Activated CD4-positive, alpha-beta memory T cell treated with anti-CD3 and anti-CD28 coated beads, Interleukin-2, amount 10 ng/mL, durations not matched to agents 7 days and 5 days (primary cell): ENCODE data around the gene BMP7. TPM values are rescaled to one million over a fixed set of nuclear protein-coding genes. Genes with fewer than 3 reads are reported as not detected.

Experiments used
- CTCF ChIA-PET: fragments of 350-600 bp; sonication (Branson Sonifier 250); formaldehyde crosslinking; loops from one replicate; lab custom pipeline; 2021; ENCODE audit warnings: antibody characterized with exemption, inconsistent platforms; lab: Charles Lee
- POLR2A ChIA-PET: fragments of 350-600 bp; sonication (Branson Sonifier 250); formaldehyde crosslinking; loops from one replicate; lab custom pipeline; 2021; ENCODE audit warnings: antibody characterized with exemption; lab: Charles Lee
- DNase-seq: peaks from one replicate; pipeline ENCODE4 v3.0.0-alpha.2; 2020
- H3K27ac Mint-ChIP-seq: one replicate; pipeline ENCODE4 v1.8.0; 2021; ENCODE audit warnings: mild to moderate bottlenecking, mixed read lengths
- H3K27me3 Mint-ChIP-seq: one replicate; pipeline ENCODE4 v1.8.0; 2021; ENCODE audit warnings: mixed read lengths
- H3K36me3 Mint-ChIP-seq: one replicate; pipeline ENCODE4 v1.8.0; 2021; ENCODE audit warnings: low read depth, mixed read lengths
- H3K4me1 Mint-ChIP-seq: one replicate; pipeline ENCODE4 v1.8.0; 2021; ENCODE audit warnings: mixed read lengths
- H3K4me3 Mint-ChIP-seq: one replicate; pipeline ENCODE4 v1.8.0; 2021; ENCODE audit warnings: mild to moderate bottlenecking, mixed read lengths
- H3K9me3 Mint-ChIP-seq: one replicate; pipeline ENCODE4 v1.8.0; 2021; ENCODE audit warnings: mixed read lengths
- total RNA-seq, 2 experiments: library from RNA; stranded (reverse); gene quantifications; one replicate each; pipeline ENCODE4 v1.2.3, GENCODE V29; 2021

Gene BMP7
- total RNA-seq, 2 experiments from 2014 or later, result not detected

GRCh38 chr20:57131601-57132391 lies 134.6 kb downstream of the BMP7 start:
- ChIA-PET POLR2A (no interaction called here), CTCF (no interaction called here)
- peaks cover 10% of the 10 kb centered on the region for H3K27me3 Mint-ChIP-seq
- H3K27ac Mint-ChIP-seq, result no peak overlapping the region
- no peaks in the 10 kb centered on the region for H3K36me3 Mint-ChIP-seq
- DNase-seq, result no peak
- peaks cover 3% of the 10 kb centered on the region for H3K4me1 Mint-ChIP-seq
- H3K9me3 Mint-ChIP-seq, result no peaks in the 10 kb centered on the region
- no peak overlapping the region for H3K4me3 Mint-ChIP-seq

DNA sequence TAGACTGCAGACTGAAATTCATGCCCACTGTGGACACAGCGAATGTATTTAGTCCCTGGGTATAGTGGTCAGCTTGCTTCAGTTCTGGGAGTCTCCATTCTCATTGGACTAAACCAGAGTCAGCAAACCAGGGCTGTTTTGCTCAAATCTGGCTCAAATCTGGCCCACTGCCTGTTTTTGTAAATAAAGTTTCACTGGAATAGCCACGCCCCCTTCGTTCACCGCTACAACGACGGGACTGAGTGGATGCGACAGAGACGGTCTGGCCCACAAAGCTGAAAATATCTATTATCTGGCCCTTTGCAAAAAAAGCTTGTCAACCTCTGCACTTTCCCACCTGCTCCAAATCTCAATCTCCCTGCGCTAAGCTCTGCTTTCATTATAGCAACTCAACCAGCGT lies 135.4 kb downstream of the BMP7 start:
- CTCF ChIA-PET, result no interaction called here
- POLR2A ChIA-PET, result no interaction called here
- no peak overlapping the region for H3K4me3 Mint-ChIP-seq

GRCh38 chr20:57130160-57130772 lies 136.2 kb downstream of the BMP7 start:
- H3K4me3 Mint-ChIP-seq, result no peak overlapping the region
- ChIA-PET POLR2A (no interaction called here), CTCF (no interaction called here)
- H3K4me1 Mint-ChIP-seq, result peaks cover 8% of the 10 kb centered on the region
- H3K9me3 Mint-ChIP-seq, result no peaks in the 10 kb centered on the region
- DNase-seq, result no peak
- no peak overlapping the region for H3K27ac Mint-ChIP-seq
- H3K36me3 Mint-ChIP-seq, result no peaks in the 10 kb centered on the region
- H3K27me3 Mint-ChIP-seq, result peaks cover 10% of the 10 kb centered on the region

More for the DNA sequence above, 135.4 kb downstream of the BMP7 start:
- Mint-ChIP-seq H3K4me1 (peaks cover 8% of the 10 kb centered on the region), H3K27me3 (peaks cover 10% of the 10 kb centered on the region), H3K36me3 (no peaks in the 10 kb centered on the region), H3K9me3 (no peaks in the 10 kb centered on the region), H3K27ac (no peak overlapping the region)
- DNase-seq, result no peak

DNA sequence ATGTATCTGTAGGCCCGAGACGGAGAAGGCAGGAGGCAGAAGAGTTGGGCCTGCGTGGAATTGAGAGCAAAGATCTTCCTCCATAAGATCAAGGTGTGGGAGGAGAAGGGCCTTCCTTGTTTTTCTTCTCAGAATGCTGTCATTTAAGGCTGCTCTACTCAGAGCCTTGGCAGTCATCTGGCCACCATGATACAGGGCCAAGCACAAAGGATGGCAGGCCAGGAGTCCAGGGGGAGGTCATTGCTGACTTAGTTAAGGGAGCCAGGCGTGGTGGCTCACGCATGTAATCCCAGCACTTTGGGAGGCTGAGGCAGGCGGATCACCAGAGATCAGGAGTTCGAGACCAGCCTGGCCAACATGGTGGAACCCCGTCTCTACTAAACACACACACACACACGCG lies 137.1 kb downstream of the BMP7 start:
- ChIA-PET CTCF (no interaction called here), POLR2A (no interaction called here)
- DNase-seq, result no peak
- Mint-ChIP-seq H3K4me1 (peaks cover 8% of the 10 kb centered on the region), H3K4me3 (no peak overlapping the region), H3K36me3 (no peaks in the 10 kb centered on the region), H3K9me3 (no peaks in the 10 kb centered on the region), H3K27me3 (peaks cover 10% of the 10 kb centered on the region), H3K27ac (no peak overlapping the region)

- peaks cover 7% of the 10 kb centered on the region for H3K27me3 Mint-ChIP-seq
- POLR2A ChIA-PET, result no interaction called here
These were observed 138.2 kb downstream of the BMP7 start for GRCh38 chr20:57128044-57128757.

DNA sequence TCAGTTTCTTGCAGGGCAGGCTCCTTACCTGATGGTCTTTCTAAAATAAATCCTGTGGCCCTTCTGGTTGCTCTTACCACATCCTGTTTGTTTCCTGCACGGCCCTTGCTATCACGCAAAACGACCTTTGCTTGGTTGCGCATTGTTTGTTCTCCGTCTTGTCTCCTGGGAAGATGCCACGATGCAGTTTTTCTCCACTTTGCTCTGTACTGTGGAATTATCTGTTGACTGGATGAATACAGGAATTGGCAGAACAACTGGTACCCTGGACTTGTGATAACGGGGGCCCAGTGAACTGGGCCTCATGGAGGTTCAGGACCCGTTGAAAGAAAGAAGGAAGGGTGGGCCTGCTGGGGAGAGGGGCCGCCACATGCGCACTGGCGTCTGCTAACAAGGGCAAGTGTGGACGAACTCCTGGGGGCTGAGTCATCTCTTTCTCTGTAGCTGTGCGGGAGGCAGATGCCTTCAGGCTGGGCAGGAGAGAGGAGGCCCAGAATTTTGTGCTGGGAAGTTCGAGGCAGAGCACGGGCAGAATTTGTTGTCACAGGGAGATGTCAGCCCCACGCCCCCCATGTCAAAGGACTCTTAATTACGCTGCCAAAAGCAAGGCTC lies 139.9 kb downstream of the BMP7 start:
- ChIA-PET POLR2A (no interaction called here), CTCF (no interaction called here)
- H3K9me3 Mint-ChIP-seq, result no peaks in the 10 kb centered on the region

More at GRCh38 chr20:57128044-57128757, 138.2 kb downstream of the BMP7 start:
- CTCF ChIA-PET, result no interaction called here
- H3K27ac Mint-ChIP-seq, result no peak overlapping the region
- no peak for DNase-seq
- H3K4me3 Mint-ChIP-seq, result no peak overlapping the region
- no peaks in the 10 kb centered on the region for H3K9me3 Mint-ChIP-seq
- H3K4me1 Mint-ChIP-seq, result peaks cover 8% of the 10 kb centered on the region
- no peaks in the 10 kb centered on the region for H3K36me3 Mint-ChIP-seq

GRCh38 chr20:57124800-57125517 lies 141.5 kb downstream of the BMP7 start:
- Mint-ChIP-seq H3K27ac (no peak overlapping the region), H3K4me1 (peaks cover 8% of the 10 kb centered on the region), H3K36me3 (no peaks in the 10 kb centered on the region), H3K4me3 (no peak overlapping the region), H3K27me3 (peaks cover 5% of the 10 kb centered on the region), H3K9me3 (no peaks in the 10 kb centered on the region)
- CTCF ChIA-PET, result no interaction called here
- DNase-seq, result no peak
- POLR2A ChIA-PET, result no interaction called here

More for the DNA sequence above, 139.9 kb downstream of the BMP7 start:
- H3K27me3 Mint-ChIP-seq, result peaks cover 5% of the 10 kb centered on the region
- no peaks in the 10 kb centered on the region for H3K36me3 Mint-ChIP-seq
- H3K27ac Mint-ChIP-seq, result no peak overlapping the region
- no peak for DNase-seq
- H3K4me3 Mint-ChIP-seq, result no peak overlapping the region
- peaks cover 8% of the 10 kb centered on the region for H3K4me1 Mint-ChIP-seq

DNA sequence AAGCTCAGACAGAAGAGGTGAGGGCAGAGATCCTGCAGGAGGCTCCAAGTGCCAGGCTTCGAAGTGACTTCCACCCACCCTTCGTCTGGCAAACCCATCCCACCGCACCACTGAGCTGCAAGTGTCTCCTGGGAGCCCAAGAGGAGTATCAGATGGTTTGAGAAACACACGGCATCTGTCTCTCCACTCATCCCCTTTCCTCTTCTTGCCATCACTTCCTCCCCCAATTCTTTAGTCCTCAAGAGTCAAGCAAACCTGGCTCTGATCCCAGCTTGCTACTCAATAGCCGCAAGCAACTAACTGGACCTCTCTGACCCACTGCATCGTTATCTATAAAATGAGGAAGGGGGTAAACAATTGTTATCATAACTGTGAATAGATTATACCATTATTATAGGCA lies 142.1 kb downstream of the BMP7 start:
- CTCF ChIA-PET, result no interaction called here
- Mint-ChIP-seq H3K9me3 (no peaks in the 10 kb centered on the region), H3K4me1 (peaks cover 8% of the 10 kb centered on the region), H3K27me3 (peaks cover 5% of the 10 kb centered on the region), H3K36me3 (no peaks in the 10 kb centered on the region), H3K4me3 (no peak overlapping the region), H3K27ac (no peak overlapping the region)
- POLR2A ChIA-PET, result no interaction called here
- no peak for DNase-seq

- Mint-ChIP-seq H3K27ac (no peak overlapping the region), H3K4me3 (no peak overlapping the region), H3K36me3 (no peaks in the 10 kb centered on the region), H3K9me3 (no peaks in the 10 kb centered on the region), H3K4me1 (peaks cover 8% of the 10 kb centered on the region), H3K27me3 (peaks cover 5% of the 10 kb centered on the region)
- ChIA-PET CTCF (no interaction called here), POLR2A (no interaction called here)
- DNase-seq, result no peak
These were observed 142.9 kb downstream of the BMP7 start for GRCh38 chr20:57123504-57123903.

DNA sequence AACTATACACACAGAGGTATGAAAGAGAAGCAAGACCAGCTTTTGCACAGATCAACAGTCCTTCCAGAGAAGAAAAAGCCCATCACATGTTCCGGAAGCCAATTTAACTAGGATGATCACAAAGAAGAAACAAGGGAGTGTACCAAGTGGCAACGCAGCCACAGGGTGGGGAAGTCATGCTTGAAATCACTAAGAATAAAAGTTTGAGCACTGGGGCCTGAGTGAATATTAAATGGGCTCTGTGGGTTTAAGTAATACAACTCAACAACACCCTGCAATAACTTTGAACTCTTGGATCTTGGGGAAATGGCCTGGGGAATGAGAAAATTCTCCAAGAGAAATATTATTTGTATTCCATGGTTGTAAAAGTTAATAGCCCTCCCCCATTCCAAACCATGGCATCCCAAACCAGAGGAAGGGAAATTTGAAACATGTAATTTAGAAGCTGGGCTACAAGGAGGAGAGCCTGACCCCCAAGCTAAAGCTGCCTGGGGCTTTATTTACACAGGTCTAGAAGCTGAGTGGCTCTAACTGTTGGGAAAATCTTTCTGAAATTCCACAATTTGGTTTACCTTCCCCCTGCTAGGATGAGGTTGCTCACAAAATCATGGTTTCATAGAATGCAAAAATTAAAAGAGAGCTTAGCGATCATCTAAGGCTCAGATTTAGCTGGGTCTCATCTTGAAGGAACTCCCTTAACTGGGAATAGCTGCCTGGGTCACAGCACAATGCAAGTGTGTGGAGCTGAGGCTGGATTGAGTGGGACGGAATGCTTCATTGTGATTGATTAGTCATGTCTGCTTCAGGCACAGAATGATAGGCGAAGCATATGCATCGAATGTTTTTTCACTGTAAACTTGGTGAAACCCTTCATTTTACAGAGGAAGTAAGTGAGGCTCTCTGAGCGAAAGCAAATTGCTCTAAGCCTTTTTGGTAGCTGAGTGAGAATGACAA lies 143.6 kb downstream of the BMP7 start:
- peaks cover 5% of the 10 kb centered on the region for H3K27me3 Mint-ChIP-seq
- peaks cover 8% of the 10 kb centered on the region for H3K4me1 Mint-ChIP-seq
- no peak for DNase-seq
- no peak overlapping the region for H3K27ac Mint-ChIP-seq
- H3K36me3 Mint-ChIP-seq, result no peaks in the 10 kb centered on the region
- POLR2A ChIA-PET, result no interaction called here
- CTCF ChIA-PET, result no interaction called here
- no peak overlapping the region for H3K4me3 Mint-ChIP-seq
- H3K9me3 Mint-ChIP-seq, result no peaks in the 10 kb centered on the region

- ChIA-PET POLR2A (no interaction called here), CTCF (no interaction called here)
- H3K27me3 Mint-ChIP-seq, result peaks cover 2% of the 10 kb centered on the region
- H3K4me1 Mint-ChIP-seq, result no peaks in the 10 kb centered on the region
- no peaks in the 10 kb centered on the region for H3K9me3 Mint-ChIP-seq
- H3K27ac Mint-ChIP-seq, result no peak overlapping the region
- H3K36me3 Mint-ChIP-seq, result no peaks in the 10 kb centered on the region
- H3K4me3 Mint-ChIP-seq, result no peak overlapping the region
- DNase-seq, result no peak
These were observed 147.5 kb downstream of the BMP7 start for GRCh38 chr20:57118964-57119363.
